ENCODE data around the gene DPP6.

The DPP6 gene

DNA sequence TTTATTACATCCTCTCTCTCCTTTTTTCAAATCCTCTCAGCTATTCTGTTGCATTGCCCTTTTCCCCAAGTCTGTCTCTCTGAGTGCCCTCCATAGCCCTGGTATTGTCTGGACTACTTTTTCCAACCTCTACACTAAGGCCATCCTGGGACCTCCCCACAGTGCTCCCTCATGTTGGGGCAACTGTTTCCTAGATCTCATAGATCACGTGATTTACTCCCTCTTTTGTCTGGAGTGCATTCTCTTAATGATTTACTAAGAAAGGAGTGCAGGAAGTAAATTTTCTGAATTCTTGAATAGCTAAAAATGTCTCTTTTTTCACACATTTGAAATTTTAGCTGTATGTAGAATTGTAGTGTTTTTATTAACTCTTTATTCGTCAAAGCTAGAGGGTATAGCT is 733.7 kb downstream of the DPP6 start:
- H3K27me3 ChIP-seq (ENCODE audit: insufficient read depth, low read length) = peaks cover 3% of the 10 kb centered on the region
- no peaks in the 10 kb centered on the region for H3K4me1 ChIP-seq (ENCODE audit: insufficient read depth, low read length)
- no peak overlapping the region for H3K4me3 ChIP-seq (ENCODE audit: low read length)
- H3K9me3 ChIP-seq (ENCODE audit: low read length) = no peaks in the 10 kb centered on the region
- H2AFZ ChIP-seq (ENCODE audit: low read depth, low read length) = no peak overlapping the region
- no peaks in the 10 kb centered on the region for H3K36me3 ChIP-seq (ENCODE audit: insufficient read depth, low read length)

DNA sequence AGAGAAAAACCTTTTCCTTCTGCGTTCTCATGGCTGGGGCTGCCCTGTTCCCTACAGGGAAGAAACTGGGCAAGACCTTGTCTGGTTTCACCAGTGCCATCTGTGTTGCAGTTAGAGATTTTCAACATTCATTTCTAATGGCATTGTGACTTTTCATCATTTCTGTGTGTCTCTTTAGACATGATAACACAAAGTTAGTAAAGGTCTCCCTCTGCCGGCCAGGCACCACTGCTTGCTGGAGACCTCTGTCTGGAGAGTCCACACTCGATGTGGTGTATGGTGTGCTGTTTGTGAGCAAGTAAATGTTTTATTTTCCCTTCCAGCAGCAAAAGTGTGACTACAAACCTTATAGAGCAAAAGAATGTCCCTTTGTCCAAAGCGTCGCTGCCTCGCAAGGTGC is 737.2 kb downstream of the DPP6 start:
- Histone ChIP-seq H3K4me1 (ENCODE audit: insufficient read depth, low read length) (no peaks in the 10 kb centered on the region), H2AFZ (ENCODE audit: low read depth, low read length) (no peak overlapping the region), H3K36me3 (ENCODE audit: insufficient read depth, low read length) (no peaks in the 10 kb centered on the region), H3K27me3 (ENCODE audit: insufficient read depth, low read length) (peaks cover 7% of the 10 kb centered on the region), H3K9me3 (ENCODE audit: low read length) (no peaks in the 10 kb centered on the region), H3K4me3 (ENCODE audit: low read length) (no peak overlapping the region)

DNA sequence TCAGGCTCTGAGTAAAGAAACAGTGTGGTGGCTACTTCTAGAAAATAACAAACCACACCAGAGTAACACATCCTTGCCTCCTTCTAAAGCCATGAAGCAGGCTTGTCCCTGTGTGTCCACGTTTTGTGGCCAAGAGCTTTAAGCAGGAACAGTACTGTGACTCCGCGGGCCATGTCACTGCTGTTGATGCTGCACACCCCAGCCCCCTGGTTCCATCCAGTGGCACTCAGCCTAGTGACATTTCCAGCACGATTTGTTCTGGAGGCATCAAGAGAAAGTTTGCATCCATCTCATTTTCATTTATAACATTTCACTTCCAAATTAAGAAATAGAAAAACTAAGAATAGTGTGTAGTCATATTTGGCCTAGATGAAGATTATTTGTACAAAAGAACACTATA is 739.4 kb downstream of the DPP6 start:
- H3K27me3 ChIP-seq (ENCODE audit: insufficient read depth, low read length) = peaks cover 5% of the 10 kb centered on the region
- no peaks in the 10 kb centered on the region for H3K4me1 ChIP-seq (ENCODE audit: insufficient read depth, low read length)
- no peak overlapping the region for H2AFZ ChIP-seq (ENCODE audit: low read depth, low read length)
- H3K4me3 ChIP-seq (ENCODE audit: low read length) = no peak overlapping the region
- no peaks in the 10 kb centered on the region for H3K36me3 ChIP-seq (ENCODE audit: insufficient read depth, low read length)
- H3K9me3 ChIP-seq (ENCODE audit: low read length) = no peaks in the 10 kb centered on the region

DNA sequence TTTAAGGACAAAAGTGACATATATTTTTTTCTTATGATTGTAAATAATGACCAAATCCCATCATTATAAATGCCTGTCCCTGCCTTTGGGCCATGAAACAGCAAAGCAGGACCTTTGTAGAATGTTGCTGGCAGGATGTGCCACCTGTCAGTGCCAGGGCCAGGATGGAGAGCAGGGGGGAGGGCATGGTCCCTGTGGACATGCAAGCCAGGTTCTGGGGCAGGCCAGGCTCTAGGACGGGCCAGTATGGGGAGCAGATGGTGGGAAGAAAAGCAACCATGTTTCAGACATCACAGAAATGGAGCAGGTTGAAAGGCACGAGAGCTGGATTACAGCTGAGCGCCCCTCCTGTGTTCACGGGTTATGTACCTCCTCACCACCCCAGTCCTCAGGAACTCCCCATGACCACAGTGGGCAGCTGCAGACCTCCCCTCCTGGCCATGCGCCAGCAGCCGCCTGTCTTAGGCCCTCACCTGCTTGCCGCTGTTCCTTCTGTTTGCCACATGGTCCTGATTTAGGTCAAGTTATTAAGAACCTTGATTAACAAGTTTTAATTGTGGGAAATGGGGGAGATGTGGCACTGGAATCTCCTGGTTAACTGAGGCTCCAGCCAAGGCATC is 740.3 kb downstream of the DPP6 start:
- no peak overlapping the region for H3K4me3 ChIP-seq (ENCODE audit: low read length)
- no peak overlapping the region for H2AFZ ChIP-seq (ENCODE audit: low read depth, low read length)
- no peaks in the 10 kb centered on the region for H3K36me3 ChIP-seq (ENCODE audit: insufficient read depth, low read length)
- peaks cover 5% of the 10 kb centered on the region for H3K27me3 ChIP-seq (ENCODE audit: insufficient read depth, low read length)
- no peaks in the 10 kb centered on the region for H3K4me1 ChIP-seq (ENCODE audit: insufficient read depth, low read length)
- no peaks in the 10 kb centered on the region for H3K9me3 ChIP-seq (ENCODE audit: low read length)

DNA sequence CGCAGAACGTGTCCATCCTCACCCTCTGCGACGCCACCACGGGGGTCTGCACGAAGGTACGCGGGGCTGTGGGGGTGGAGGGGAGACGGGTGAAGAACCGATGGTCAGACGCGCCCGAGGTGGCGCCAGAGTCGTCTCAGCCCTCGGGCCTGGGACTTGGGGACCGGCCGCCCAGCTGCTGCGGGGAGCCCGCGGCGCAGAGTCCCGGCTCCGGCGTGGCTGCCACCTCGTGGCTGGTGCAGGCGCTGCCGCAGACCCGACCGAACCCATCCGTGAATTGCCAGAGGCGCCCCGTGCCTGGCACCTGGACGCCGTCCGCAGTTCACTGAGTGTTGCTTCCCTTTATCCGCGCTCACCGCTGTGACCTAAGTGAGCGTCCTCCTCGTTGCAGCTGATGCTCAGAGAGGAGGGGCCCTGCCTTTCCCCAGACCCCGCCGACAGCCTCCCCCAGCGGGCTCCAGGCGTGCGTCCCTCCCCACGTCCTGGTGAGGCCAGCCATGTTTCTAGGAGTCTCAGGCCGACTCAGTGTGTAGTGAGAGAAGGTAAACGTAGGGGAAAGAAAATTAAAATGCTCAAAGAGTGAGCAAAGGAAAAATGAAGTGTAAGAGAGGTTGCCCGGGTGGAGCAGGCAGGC is 742.1 kb downstream of the DPP6 start:
- H2AFZ ChIP-seq (ENCODE audit: low read depth, low read length) = no peak overlapping the region
- peaks cover 7% of the 10 kb centered on the region for H3K27me3 ChIP-seq (ENCODE audit: insufficient read depth, low read length)
- H3K9me3 ChIP-seq (ENCODE audit: low read length) = no peaks in the 10 kb centered on the region
- no peaks in the 10 kb centered on the region for H3K36me3 ChIP-seq (ENCODE audit: insufficient read depth, low read length)
- no peaks in the 10 kb centered on the region for H3K4me1 ChIP-seq (ENCODE audit: insufficient read depth, low read length)
- H3K4me3 ChIP-seq (ENCODE audit: low read length) = no peak overlapping the region

DNA sequence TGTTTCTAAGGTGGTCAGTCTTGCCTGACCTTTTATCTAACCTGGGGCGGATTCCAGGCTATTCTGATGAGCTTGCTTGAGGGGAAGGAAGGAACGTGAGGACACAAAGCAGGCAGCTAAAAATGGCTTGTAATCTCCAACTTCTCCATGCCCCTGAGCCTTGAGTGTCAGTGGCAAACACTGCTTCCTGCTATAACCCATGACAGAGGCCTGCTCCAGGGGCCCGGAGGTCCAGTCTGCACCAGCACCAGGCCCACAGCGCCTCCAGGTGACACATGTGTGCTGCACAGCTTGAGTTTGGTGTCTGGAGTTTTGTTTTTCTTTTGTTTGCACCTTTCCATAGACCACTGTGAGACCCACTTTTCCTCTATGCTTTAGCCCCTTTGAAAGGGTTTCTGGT is 742.8 kb downstream of the DPP6 start:
- H3K4me3 ChIP-seq (ENCODE audit: low read length) = no peak overlapping the region
- H3K36me3 ChIP-seq (ENCODE audit: insufficient read depth, low read length) = no peaks in the 10 kb centered on the region
- H3K27me3 ChIP-seq (ENCODE audit: insufficient read depth, low read length) = peaks cover 7% of the 10 kb centered on the region
- H3K4me1 ChIP-seq (ENCODE audit: insufficient read depth, low read length) = no peaks in the 10 kb centered on the region
- no peaks in the 10 kb centered on the region for H3K9me3 ChIP-seq (ENCODE audit: low read length)
- H2AFZ ChIP-seq (ENCODE audit: low read depth, low read length) = no peak overlapping the region

DNA sequence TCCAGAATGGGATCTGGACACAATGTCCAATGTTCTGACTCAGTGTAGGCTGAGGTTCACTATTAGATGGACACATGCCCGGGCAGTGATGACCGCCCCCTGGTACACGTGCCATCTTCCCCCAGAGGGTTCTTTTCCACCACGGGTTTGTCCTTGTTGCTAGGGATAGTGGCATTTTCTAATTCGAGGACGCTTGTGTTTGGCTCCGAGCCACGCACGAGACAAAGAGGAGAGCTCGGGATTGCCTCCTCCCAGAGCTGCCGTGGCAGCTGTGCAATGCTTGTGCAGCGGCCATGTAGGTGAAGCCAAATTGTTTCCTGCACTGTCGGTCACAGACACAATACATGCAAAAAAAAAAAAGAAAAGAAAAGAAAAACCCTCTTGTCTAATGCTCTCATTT is 743.2 kb downstream of the DPP6 start:
- no peaks in the 10 kb centered on the region for H3K36me3 ChIP-seq (ENCODE audit: insufficient read depth, low read length)
- H3K4me3 ChIP-seq (ENCODE audit: low read length) = no peak overlapping the region
- H3K4me1 ChIP-seq (ENCODE audit: insufficient read depth, low read length) = no peaks in the 10 kb centered on the region
- H3K9me3 ChIP-seq (ENCODE audit: low read length) = no peaks in the 10 kb centered on the region
- H3K27me3 ChIP-seq (ENCODE audit: insufficient read depth, low read length) = peaks cover 7% of the 10 kb centered on the region
- H2AFZ ChIP-seq (ENCODE audit: low read depth, low read length) = no peak overlapping the region

DNA sequence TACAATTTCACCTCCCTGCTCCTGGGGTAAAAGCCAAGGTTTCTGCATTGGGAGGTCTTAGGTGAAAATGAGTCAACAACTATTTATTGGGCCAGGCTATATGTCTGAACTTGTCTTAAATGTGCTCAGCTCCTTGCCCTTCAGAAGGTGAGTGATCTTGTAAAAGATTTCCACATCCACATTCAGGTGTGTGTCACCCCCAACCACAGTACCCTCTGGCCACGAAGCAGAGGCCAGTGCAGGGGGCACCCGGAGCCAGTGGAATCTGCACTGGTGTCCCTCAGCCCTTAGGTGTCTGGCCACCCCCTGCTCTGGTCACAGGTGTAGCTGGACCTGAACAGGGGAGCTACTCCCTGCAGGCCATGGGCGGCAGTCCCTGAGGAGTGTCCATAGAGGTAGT is 752.3 kb downstream of the DPP6 start:
- H3K27me3 ChIP-seq (ENCODE audit: insufficient read depth, low read length) = peaks cover 13% of the 10 kb centered on the region
- no peak overlapping the region for H3K4me3 ChIP-seq (ENCODE audit: low read length)
- no peaks in the 10 kb centered on the region for H3K36me3 ChIP-seq (ENCODE audit: insufficient read depth, low read length)
- H2AFZ ChIP-seq (ENCODE audit: low read depth, low read length) = no peak overlapping the region
- no peaks in the 10 kb centered on the region for H3K4me1 ChIP-seq (ENCODE audit: insufficient read depth, low read length)
- H3K9me3 ChIP-seq (ENCODE audit: low read length) = no peaks in the 10 kb centered on the region

DNA sequence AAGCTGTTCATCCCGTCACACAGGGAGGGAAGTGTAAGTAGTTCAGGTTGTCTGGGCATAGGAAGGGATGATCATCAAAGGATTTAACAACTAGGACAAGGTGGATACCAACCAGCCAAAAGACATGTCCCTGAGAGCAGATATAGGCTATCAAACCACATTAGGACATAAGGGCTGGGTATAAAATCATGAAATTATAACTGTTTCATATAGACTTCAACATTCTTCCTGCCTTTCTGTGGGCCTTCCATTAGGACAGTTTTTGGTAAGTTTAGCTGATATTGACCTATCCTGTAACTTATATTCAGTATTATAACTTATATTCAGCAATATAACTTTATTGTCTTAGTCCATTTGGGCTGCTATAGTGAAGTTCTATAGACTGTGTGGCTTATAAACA is 759.8 kb downstream of the DPP6 start:
- Histone ChIP-seq H3K36me3 (ENCODE audit: insufficient read depth, low read length) (no peaks in the 10 kb centered on the region), H2AFZ (ENCODE audit: low read depth, low read length) (no peak overlapping the region), H3K4me1 (ENCODE audit: insufficient read depth, low read length) (no peaks in the 10 kb centered on the region), H3K9me3 (ENCODE audit: low read length) (no peaks in the 10 kb centered on the region), H3K4me3 (ENCODE audit: low read length) (no peak overlapping the region), H3K27me3 (ENCODE audit: insufficient read depth, low read length) (peaks cover 14% of the 10 kb centered on the region)

DNA sequence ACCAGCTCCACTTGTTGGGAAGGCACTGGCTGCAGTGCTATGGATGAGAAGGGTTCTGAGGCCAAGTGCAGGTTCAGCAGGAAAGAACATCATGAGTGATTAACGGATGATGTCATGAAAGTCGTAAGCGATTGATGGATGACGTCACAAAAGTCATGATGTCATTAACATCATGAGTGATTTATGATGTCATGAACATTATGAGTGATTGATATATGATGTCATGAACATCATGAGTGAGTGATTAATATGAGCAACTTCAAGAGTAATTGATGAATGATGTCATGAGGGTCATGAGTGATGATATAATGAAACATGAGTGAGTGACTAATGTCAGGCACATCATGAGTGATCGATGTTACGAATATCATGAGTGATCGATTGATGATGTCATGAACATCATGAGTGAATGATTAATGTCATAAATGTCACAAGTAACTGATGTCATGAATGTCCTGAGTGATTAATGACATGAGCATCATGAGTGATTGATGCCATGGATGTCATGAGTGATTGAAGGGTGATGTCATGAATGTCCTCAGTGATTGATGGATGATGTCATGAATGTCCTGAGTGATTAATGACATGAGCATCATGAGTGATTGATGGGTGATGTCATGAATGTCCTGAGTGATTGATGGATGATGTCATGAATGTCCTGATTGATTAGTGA is 765.2 kb downstream of the DPP6 start:
- H3K27me3 ChIP-seq (ENCODE audit: insufficient read depth, low read length) = peaks cover 14% of the 10 kb centered on the region
- H3K4me1 ChIP-seq (ENCODE audit: insufficient read depth, low read length) = no peaks in the 10 kb centered on the region
- H2AFZ ChIP-seq (ENCODE audit: low read depth, low read length) = no peak overlapping the region
- H3K9me3 ChIP-seq (ENCODE audit: low read length) = no peaks in the 10 kb centered on the region
- H3K36me3 ChIP-seq (ENCODE audit: insufficient read depth, low read length) = no peaks in the 10 kb centered on the region
- H3K4me3 ChIP-seq (ENCODE audit: low read length) = no peak overlapping the region

DNA sequence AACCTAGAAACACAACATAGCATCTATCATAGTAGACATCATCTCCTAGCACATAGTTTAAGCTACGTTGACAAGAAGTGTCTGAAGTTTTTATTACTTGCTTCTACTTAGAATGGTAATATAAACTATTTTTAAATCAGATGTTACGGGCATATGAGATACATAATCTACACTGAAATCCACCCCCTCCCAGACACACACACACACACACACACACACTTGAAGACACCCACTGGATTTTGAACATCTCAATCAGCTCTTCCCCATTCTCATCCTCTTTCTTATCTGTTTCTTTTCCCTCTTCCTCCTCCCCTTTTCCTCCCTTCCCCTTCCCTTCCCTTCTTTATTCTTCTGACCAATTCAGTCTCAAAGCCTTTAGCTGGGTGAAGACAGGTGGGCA is 774.8 kb downstream of the DPP6 start:
- Histone ChIP-seq H3K36me3 (ENCODE audit: insufficient read depth, low read length) (no peaks in the 10 kb centered on the region), H3K4me1 (ENCODE audit: insufficient read depth, low read length) (no peaks in the 10 kb centered on the region), H3K9me3 (ENCODE audit: low read length) (no peaks in the 10 kb centered on the region), H3K4me3 (ENCODE audit: low read length) (no peak overlapping the region), H3K27me3 (ENCODE audit: insufficient read depth, low read length) (no peaks in the 10 kb centered on the region), H2AFZ (ENCODE audit: low read depth, low read length) (no peak overlapping the region)

DNA sequence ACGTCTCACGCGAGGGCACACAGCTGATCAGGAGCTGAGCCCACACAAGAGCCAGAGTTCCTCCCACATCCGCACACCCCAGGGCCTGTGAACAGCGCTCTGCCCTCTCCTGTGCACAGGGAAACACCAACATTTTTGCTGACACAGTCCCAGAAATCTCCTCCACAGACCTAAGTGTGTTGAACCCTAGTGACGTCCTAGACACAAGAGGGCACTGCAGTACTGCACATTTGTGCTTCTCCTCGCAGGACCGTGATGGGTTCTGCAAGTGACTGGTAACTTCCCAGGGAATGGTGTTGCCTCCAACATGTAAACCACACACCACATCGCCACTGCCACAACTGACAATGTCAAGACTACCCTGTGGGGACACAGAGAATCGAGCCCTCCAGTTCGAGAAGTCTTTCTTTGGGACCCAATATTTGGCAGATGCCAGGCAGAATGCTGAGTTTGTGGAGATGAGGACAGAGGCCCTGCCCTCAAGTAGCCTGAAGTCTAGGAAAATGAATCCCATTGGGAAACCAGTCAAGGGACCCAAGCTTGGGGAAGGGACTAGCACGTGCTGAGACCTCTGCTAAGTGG is 780.5 kb downstream of the DPP6 start:
- Histone ChIP-seq H3K27me3 (ENCODE audit: insufficient read depth, low read length) (peaks cover 3% of the 10 kb centered on the region), H3K4me3 (ENCODE audit: low read length) (no peak overlapping the region), H3K4me1 (ENCODE audit: insufficient read depth, low read length) (no peaks in the 10 kb centered on the region), H3K36me3 (ENCODE audit: insufficient read depth, low read length) (no peaks in the 10 kb centered on the region), H3K9me3 (ENCODE audit: low read length) (no peaks in the 10 kb centered on the region), H2AFZ (ENCODE audit: low read depth, low read length) (no peak overlapping the region)

DNA sequence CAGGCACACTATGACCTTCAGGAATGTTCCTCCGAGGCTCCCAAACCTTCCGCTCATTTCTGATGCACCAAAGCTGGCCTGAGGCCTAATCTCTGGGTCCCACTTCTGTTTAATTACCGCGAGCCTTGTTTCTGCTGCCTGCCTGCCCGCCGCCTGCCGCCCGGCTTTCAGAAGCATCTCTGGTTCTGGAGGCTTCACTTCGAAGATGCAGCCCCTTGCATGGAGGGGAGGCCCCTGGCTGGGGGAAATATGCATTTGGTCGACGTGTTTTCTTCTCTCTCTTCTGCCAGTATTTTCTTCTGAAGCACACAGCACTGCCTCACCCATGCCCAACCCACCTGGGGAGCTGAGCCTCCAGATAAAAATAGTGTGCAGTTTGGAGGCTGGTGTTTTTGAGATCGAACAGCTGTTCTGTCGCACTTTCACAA is 783.8 kb downstream of the DPP6 start:
- Histone ChIP-seq H3K27me3 (ENCODE audit: insufficient read depth, low read length) (peaks cover 12% of the 10 kb centered on the region), H2AFZ (ENCODE audit: low read depth, low read length) (no peak overlapping the region), H3K9me3 (ENCODE audit: low read length) (no peaks in the 10 kb centered on the region), H3K4me1 (ENCODE audit: insufficient read depth, low read length) (no peaks in the 10 kb centered on the region), H3K36me3 (ENCODE audit: insufficient read depth, low read length) (no peaks in the 10 kb centered on the region), H3K4me3 (ENCODE audit: low read length) (no peak overlapping the region)
